NCI-H1694 (cell line): ENCODE results near the gene PLA2G3.
A peak's percentile ranks its signal among the peaks of the same experiment; 100 is the strongest.
"Not testable (repeated sequence)": the region's sequence is repeated elsewhere in the genome, so short reads cannot be mapped to it uniquely, and the experiment has no call there.

Experiments
- DNase-seq: peaks from one replicate; lab custom pipeline; 2025; lab: John Stamatoyannopoulos, UW

Gene PLA2G3

GRCh38 chr22:31099841-31100761 lies 40.2 kb downstream of the PLA2G3 start:
- DNase-seq = no peak

GRCh38 chr22:31099386-31099785 lies 40.9 kb downstream of the PLA2G3 start:
- DNase-seq = no peak

GRCh38 chr22:31098632-31099110 lies 41.6 kb downstream of the PLA2G3 start:
- DNase-seq = no peak

- DNase-seq = no peak
These were observed 42.2 kb downstream of the PLA2G3 start for GRCh38 chr22:31097941-31098631.

GRCh38 chr22:31097539-31097938 lies 42.8 kb downstream of the PLA2G3 start:
- not testable (repeated sequence) for DNase-seq

GRCh38 chr22:31096657-31097279 lies 43.5 kb downstream of the PLA2G3 start:
- no peak for DNase-seq

- DNase-seq = no peak
These were observed 44.6 kb downstream of the PLA2G3 start for GRCh38 chr22:31095637-31096249.

GRCh38 chr22:31094741-31095140 lies 45.6 kb downstream of the PLA2G3 start:
- DNase-seq = no peak

GRCh38 chr22:31094021-31094551 lies 46.2 kb downstream of the PLA2G3 start:
- peak; percentile 54 for DNase-seq

GRCh38 chr22:31093086-31093850 lies 47.0 kb downstream of the PLA2G3 start:
- no peak for DNase-seq

- no peak for DNase-seq
These were observed 48.1 kb downstream of the PLA2G3 start for GRCh38 chr22:31092161-31092560.

GRCh38 chr22:31091106-31091975 lies 49.0 kb downstream of the PLA2G3 start:
- DNase-seq = no peak

GRCh38 chr22:31090217-31091085 lies 49.9 kb downstream of the PLA2G3 start:
- no peak for DNase-seq

- DNase-seq = peak; percentile 20
These were observed 50.9 kb downstream of the PLA2G3 start for GRCh38 chr22:31089160-31090100.

- no peak for DNase-seq
These were observed 51.9 kb downstream of the PLA2G3 start for GRCh38 chr22:31088233-31088986.

GRCh38 chr22:31087744-31088215 lies 52.5 kb downstream of the PLA2G3 start:
- DNase-seq = no peak

- DNase-seq = no peak
These were observed 53.5 kb downstream of the PLA2G3 start for GRCh38 chr22:31086703-31087330.
